Activated naive CD4-positive, alpha-beta T cell treated with Interleukin-2 at 50 U/mL for 16 hours (primary cell): Measurements from ENCODE around the gene MRPL12.
A peak's percentile ranks its signal among the peaks of the same experiment; 100 is the strongest.
"Not testable (repeated sequence)": the region's sequence is repeated elsewhere in the genome, so short reads cannot be mapped to it uniquely, and the experiment has no call there.

ENCODE experiments used
- DNase-seq: peaks from one replicate; pipeline ENCODE4 v3.0.0-alpha.2; 2020

The MRPL12 gene

DNA sequence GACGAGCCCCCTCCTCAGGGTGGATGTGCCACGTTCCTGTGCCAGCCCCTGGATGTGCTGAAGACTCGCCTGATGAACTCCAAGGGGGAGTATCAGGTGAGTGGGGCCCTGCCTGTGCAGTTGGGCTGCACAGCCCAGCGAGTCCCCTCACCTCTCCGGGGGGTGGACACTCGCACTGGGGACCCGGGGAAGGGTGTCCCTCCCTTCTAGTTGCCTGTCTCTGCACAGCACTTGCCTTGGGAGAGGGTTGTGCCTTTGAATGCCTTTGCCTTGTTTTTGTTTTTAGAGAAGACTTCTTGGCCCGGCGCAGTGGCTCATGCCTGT is 14.6 kb downstream of the MRPL12 start:
- no peak for DNase-seq

DNA sequence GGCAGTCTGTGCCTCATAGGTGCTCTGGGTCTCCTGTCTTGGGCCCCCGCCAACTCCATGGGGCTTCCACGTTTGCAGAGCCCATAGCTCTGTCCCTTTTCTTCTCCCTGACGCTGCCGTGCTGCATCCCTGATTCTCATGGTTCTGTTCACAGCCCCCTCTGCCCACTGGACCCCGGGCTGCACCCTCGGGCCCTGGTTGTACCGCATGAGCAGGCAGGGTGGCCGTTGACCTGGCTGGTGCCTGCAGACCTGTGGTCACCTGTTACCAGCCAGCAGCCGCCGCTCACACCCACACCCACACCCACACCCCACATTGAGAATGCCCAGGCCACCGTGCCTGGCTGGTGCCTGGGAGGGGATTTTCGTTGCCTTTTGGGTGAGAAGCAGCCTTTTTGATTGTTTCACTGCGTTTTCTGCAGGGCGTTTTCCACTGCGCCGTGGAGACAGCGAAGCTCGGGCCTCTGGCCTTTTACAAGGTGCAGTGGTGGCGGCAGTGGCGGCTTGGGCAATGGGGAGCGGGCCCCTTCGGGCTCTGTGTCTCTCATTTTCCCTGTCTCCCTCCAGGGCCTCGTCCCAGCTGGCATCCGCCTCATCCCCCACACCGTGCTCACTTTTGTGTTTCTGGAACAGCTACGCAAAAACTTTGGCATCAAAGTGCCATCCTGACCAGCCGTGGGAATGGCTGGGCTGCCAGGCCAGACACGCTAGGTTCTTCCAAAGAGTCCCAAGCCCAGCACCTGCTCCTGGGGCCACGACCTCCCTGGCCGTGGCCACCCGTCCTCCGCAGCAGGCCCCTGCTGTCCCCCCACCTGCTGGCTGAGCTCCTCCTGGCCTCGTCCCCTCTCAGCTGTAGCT is 16.5 kb downstream of the MRPL12 start:
- DNase-seq, result no peak

GRCh38 chr17:81720267-81721071 is 17.3 kb downstream of the MRPL12 start:
- no peak for DNase-seq

DNA sequence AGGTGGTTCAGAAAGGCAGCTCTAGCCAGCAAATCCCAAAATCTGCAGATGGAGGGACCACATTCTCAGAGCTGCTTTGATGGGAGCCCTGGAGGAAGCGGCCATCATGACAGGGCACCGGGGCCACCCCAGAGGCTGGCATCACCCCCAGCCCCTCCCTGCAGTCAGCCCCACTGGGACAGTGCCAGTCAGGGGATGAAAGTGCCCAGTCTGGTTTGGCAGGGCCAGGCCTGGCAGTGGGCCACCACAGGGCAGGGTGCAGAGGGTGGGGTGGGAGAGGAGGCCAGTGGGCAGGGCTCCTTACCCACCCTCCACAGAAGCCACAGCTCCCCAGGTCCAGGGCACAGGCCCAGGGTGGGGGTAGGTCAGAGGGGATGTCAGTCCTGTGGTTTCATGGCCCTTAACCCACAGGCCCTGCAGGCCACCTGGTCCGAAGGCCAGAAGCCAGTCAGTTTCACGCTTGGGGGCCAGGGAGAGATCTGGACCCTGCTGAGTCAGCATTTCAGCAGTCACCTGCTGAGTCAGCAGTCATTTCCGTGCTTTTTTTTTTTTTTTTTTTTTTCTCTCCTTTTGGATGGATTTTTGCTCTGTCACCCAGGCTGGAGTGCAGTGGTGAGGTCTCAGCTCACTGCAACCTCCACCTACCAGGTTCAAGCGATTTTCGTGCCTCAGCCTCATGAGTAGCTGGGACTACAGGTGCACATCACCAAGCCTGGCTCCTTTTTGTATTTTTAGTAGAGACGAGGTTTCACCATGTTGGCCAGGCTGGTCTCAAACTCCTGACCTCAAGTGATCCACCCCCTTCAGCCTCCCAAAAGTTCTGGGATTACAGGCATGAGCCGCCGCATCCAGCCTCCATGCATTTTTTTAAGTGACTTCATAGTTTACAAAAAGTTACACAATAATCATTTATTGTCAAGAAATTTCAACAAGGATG is 19.3 kb downstream of the MRPL12 start:
- no peak for DNase-seq

DNA sequence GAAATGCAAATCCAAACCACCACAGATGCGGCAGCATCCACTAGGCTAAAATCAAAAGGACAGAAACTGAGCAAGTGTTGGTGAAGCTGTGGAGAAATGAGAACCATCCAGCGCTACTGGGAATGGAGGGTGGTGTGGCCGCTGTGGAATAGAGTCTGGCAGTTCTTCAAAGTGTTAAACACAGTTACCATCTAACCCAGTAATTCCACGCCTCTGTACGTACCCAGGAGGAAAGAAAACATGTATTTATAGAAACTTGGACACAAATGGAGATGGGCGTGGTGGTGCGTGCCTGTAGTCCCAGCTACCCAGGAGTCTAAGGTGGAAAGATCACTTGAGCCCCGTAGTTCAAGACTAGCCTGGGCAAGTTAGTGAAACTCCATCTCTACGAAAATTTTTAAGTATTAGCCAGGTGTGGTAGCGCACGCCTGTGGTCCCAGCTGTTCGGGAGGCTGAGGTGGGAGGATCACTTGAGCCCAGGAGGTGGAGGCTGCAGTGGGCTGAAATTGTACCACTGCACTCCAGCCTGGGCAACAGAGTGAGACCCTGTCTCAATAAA is 20.6 kb downstream of the MRPL12 start:
- no peak for DNase-seq

GRCh38 chr17:81725439-81725838 is 22.3 kb downstream of the MRPL12 start:
- no peak for DNase-seq

GRCh38 chr17:81726004-81726403 is 22.8 kb downstream of the MRPL12 start:
- no peak for DNase-seq

GRCh38 chr17:81727324-81728031 is 24.3 kb downstream of the MRPL12 start:
- no peak for DNase-seq

GRCh38 chr17:81733507-81734404 is 30.6 kb downstream of the MRPL12 start:
- peak; percentile 77 for DNase-seq

DNA sequence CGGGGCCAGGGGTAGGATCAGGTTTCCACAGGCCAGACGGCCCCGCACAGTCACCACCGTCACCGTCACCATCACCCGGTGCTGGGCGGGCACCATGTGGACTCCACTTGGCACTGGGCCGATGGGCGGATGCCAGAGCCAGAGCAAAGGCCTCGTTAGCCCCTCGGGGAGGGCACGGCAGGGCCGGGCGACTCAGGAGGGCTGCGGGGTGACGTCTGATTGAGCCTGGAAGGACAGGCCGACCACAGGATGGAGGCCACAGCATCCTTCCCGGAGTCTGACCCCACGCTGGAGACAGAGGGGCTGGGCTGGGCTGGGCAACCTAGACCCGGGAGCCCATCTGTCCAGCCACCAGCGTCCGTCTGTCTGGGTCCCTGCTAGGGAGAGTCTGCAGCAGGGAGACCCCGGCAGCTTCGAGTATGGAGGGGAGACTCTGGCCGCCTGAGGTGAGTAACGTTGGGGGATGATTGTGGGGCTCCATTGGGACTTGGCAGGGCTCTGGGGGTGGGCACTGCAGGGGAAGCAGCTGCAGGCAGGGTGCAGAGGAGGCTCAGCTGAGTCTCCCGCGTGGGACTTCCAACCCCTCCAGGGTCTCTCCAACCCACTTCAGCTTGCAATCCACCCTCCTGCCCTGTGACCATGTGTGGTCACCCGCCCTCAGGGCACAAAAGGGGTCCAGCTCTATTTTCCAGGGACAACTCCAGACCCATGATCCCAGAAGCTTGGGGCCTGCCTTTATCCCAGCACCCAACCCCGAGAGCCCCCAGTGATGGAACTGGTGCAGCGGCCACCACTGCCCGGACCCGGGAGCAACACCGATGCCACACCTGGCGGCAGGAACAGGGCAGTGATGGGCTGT is 31.5 kb downstream of the MRPL12 start:
- DNase-seq, result no peak

GRCh38 chr17:81735264-81736102 is 32.3 kb downstream of the MRPL12 start:
- no peak for DNase-seq

DNA sequence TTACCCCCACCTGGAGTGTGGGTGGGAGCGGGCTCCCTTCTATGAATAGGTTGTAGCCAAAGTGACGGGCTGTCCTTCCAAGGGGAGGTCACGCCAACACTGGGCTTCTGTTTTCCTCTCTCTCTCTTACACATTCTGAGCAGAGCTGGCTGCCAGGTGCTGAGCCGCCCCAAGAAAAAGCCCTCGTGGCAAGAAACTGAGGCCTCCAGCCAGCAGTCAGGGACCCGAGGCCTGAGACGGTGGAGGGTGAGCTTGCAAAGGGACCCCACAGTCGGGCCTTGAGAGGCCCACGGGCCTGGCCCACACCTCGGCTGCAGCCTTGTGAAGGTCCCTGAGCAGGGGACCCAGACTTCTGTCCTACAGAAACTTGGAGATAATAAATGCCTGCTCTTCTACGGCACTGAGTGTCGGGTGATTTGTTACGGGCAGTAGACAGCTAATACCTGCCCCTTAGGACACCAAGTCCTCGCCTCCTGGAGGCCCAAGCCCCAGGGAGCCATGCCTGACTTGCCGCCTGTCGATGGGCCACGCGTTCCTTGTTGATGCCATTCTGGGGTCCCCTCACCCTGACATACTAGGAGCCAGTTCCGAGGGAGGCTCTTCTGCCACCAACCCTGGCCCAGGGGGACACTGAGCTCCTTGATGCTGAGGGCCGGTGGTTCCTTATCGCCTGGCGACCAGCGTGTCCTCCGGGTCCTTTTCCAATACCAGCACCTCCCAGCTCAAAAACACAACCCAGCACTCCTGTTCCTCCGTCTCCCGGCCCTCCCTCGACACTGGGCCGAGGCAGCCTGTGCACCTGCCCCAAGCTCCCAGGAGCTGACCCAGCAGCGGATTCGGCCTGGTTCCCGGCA is 35.0 kb downstream of the MRPL12 start:
- DNase-seq, result no peak

DNA sequence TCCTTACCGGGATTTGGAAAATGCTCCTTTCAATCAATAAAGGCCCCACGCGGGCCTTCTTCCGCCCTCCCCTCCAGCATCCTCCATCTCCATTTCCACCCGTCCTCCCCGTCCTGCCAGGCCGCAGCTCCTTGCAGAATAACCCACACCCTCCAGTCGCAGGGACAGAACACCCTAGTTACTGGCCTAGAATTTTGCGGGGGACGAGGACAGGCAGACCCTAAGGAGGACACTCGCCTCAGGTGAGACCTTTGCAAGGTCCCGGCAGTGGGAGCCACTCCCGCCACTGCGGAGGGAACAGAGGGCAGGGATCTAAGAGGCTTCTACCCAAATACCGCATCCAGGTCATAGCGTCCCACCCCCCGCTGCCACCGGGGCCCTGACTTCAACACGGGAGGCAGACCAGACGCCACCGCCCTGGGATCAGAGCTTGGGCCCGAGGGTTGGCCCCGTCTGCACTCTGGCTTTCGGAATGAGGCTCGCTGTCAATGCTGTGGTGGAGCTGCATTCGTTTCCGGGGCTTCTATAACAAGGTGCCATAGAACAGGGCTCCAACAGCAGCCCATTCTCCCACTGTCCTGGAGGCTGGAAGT is 35.7 kb downstream of the MRPL12 start:
- no peak for DNase-seq

DNA sequence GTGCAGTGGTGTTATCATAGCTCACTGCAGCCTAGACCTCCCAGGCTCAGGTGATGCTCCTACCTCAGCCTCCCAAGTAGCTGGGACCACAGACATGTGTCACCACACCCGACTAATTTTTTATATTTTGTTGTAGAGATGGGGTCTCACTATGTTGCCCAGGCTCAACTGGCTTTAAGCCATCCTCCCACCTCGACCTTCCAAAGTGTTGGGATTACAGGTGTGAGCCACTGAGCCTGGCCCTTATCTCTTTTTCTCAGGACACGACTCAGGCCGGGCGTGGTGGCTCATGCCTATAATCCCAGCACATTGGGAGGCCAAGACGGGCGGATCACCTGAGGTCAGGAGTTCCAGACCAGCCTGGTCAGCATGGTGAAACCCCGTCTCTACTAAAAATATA is 36.4 kb downstream of the MRPL12 start:
- not testable (repeated sequence) for DNase-seq

DNA sequence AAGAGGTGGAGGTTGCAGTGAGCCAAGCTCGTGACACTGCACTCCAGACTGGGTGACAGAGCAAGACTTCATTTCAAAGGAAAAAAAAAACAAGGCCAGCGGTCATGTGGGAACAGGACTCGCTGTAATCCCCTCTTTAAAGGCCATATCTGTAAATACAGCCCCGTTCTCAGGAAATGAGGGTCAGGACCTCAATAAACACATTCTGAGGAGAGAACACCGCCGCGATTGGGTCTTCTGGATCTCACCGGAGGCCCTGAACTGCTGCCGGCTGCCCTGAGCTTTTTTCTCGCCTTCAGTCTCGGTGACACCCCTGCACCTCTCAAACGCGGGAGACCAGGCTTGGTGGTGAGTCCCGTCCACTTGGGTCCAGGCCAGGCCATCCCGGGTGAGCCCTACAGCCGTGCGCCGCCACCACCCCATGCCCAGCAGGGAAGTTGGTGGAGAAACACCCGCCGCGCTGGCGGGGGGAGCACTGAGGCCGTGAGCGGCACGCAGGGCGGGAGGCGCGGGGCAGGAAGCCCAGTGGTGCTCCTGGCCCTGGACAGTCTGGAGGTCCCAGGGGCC is 37.3 kb downstream of the MRPL12 start:
- DNase-seq, result no peak

GRCh38 chr17:81741049-81741593 is 38.0 kb downstream of the MRPL12 start:
- DNase-seq, result no peak
